Measurements from ENCODE around the gene NHS.

NHS gene

DNA sequence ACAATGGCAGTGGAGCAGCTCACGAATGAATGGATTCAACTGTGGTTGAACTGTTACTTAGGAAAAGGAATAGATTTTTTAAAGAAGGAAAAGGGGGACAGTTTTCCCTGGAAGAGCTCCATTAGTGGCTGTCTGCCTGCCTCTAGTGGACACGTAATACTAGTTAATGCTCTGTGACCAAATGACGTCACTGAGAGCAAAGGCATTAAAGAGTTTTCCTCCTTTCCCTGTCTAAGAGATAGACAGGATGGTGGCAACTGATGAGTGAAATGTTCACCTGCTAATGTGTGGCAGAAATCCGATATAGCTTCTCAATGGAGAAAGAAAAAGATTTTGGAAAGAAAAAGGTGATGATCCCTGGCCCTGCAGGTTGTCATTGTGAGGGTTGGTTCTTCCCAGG is 310.0 kb downstream of the NHS start:
- no peak overlapping the region for H3K9ac ChIP-seq
- TF ChIP-seq, protein P1, sequence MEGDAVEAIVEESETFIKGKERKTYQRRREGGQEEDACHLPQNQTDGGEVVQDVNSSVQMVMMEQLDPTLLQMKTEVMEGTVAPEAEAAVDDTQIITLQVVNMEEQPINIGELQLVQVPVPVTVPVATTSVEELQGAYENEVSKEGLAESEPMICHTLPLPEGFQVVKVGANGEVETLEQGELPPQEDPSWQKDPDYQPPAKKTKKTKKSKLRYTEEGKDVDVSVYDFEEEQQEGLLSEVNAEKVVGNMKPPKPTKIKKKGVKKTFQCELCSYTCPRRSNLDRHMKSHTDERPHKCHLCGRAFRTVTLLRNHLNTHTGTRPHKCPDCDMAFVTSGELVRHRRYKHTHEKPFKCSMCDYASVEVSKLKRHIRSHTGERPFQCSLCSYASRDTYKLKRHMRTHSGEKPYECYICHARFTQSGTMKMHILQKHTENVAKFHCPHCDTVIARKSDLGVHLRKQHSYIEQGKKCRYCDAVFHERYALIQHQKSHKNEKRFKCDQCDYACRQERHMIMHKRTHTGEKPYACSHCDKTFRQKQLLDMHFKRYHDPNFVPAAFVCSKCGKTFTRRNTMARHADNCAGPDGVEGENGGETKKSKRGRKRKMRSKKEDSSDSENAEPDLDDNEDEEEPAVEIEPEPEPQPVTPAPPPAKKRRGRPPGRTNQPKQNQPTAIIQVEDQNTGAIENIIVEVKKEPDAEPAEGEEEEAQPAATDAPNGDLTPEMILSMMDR (conservative IDR thresholded peaks at IDR 0.05; ENCODE audit: low read depth, low read length) = no peak
- H3K4me3 ChIP-seq (IDR thresholded peaks at IDR 0.05; ENCODE audit: insufficient read depth, low read depth, low read length) = no peak overlapping the region
- peaks cover 9% of the 10 kb centered on the region for H3K4me1 ChIP-seq (ENCODE audit: low read depth, poor library complexity, severe bottlenecking)
- H3K79me2 ChIP-seq (ENCODE audit: insufficient read depth, low read depth) = no peaks in the 10 kb centered on the region
- H3K36me3 ChIP-seq (ENCODE audit: insufficient read depth) = no peaks in the 10 kb centered on the region
- no peak overlapping the region for H2AFZ ChIP-seq (ENCODE audit: low read depth)
- no peak overlapping the region for H3K27ac ChIP-seq
- no peaks in the 10 kb centered on the region for H4K20me1 ChIP-seq (ENCODE audit: insufficient read depth)
- no peaks in the 10 kb centered on the region for H3K27me3 ChIP-seq (ENCODE audit: insufficient read depth, low read depth)
- H3K4me2 ChIP-seq = no peak overlapping the region

DNA sequence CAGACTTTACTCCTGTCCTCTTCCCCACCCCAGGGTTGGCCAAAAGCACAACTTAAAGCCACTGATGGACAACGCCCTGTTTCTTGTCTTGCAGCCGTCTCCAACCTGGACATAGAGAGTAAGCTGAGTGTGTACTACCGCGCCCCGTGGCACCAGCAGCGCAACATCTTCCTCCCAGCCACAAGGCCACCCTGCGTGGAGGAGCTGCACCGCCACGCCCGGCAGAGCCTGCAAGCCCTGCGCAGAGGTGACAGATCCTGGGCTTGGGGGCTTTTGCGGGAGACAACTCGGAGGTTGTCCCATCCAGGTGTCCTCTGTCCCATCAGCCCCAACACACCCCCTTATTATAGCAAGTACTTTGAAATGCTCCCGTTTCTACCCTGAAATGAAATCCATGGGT is 312.6 kb downstream of the NHS start:
- Histone ChIP-seq H3K4me1 (ENCODE audit: low read depth, poor library complexity, severe bottlenecking) (peaks cover 30% of the 10 kb centered on the region), H3K36me3 (ENCODE audit: insufficient read depth) (no peaks in the 10 kb centered on the region), H3K27me3 (ENCODE audit: insufficient read depth, low read depth) (no peaks in the 10 kb centered on the region), H2AFZ (ENCODE audit: low read depth) (no peak overlapping the region), H3K79me2 (ENCODE audit: insufficient read depth, low read depth) (no peaks in the 10 kb centered on the region), H3K4me3 (IDR thresholded peaks at IDR 0.05; ENCODE audit: insufficient read depth, low read depth, low read length) (no peak overlapping the region), H3K9ac (no peak overlapping the region), H3K27ac (no peak overlapping the region), H4K20me1 (ENCODE audit: insufficient read depth) (no peaks in the 10 kb centered on the region), H3K4me2 (no peak overlapping the region)
- TF ChIP-seq, protein P1 (conservative IDR thresholded peaks at IDR 0.05; ENCODE audit: low read depth, low read length) = no peak

DNA sequence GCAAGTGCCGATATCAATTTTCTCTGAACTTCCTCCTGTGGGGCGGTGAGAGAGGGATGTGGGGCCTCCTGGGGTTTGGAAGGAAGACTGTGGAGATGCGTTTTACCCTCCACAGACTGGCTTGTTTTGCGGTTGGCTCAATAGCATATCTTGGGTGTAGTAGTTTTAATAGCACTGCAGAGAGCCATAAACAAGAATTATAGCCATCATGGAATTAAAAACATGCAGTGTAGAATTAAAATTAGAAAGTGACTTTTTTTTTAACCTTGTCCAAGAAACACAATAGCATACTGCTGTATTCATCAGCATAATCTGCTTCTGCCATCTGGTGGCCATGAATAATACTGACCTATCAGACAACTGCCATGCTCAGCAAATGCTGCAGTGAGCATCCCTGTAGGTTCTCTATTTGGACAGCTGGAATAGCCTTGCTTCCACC is 315.0 kb downstream of the NHS start:
- Histone ChIP-seq H3K79me2 (ENCODE audit: insufficient read depth, low read depth) (no peaks in the 10 kb centered on the region), H2AFZ (ENCODE audit: low read depth) (no peak overlapping the region), H3K27ac (no peak overlapping the region), H3K27me3 (ENCODE audit: insufficient read depth, low read depth) (no peaks in the 10 kb centered on the region), H3K36me3 (ENCODE audit: insufficient read depth) (no peaks in the 10 kb centered on the region), H3K4me3 (IDR thresholded peaks at IDR 0.05; ENCODE audit: insufficient read depth, low read depth, low read length) (no peak overlapping the region), H3K4me1 (ENCODE audit: low read depth, poor library complexity, severe bottlenecking) (peaks cover 52% of the 10 kb centered on the region), H4K20me1 (ENCODE audit: insufficient read depth) (no peaks in the 10 kb centered on the region), H3K4me2 (no peak overlapping the region), H3K9ac (no peak overlapping the region)
- TF ChIP-seq, protein P1 (conservative IDR thresholded peaks at IDR 0.05; ENCODE audit: low read depth, low read length) = peak; percentile 79

DNA sequence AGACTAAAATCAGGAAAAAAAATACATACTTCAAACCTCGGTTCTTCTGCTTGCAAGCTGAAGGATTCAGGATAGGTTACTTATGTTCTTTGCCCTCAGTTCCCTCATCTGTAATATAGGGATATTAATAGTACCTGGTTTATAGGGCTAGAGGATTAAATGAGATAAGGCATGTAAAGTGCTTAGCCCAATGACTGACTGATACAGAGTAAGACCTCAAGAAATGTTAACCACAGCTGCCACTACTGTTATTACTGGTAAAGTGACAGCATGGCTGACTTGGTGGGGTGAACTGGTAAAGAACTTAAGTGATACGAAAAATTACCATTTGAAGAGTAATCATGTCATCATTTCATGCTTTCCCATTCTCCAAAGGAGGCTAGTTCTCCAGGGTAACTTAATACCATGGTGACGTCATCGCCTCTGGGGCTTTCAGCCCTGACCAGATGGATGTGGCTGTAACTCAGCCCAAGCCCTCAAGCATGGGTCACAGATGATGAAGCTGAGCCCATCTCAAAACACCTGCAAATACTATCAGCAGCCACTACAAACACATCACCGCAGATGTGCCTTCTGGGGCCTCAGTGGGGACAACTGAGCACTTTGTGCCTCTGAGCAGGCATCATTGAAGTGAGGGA is 317.8 kb downstream of the NHS start:
- H3K4me3 ChIP-seq (IDR thresholded peaks at IDR 0.05; ENCODE audit: insufficient read depth, low read depth, low read length) = no peak overlapping the region
- no peaks in the 10 kb centered on the region for H3K79me2 ChIP-seq (ENCODE audit: insufficient read depth, low read depth)
- peaks cover 77% of the 10 kb centered on the region for H3K4me1 ChIP-seq (ENCODE audit: low read depth, poor library complexity, severe bottlenecking)
- H3K36me3 ChIP-seq (ENCODE audit: insufficient read depth) = no peaks in the 10 kb centered on the region
- H3K4me2 ChIP-seq = peak overlapping the region; percentile 65
- H3K9ac ChIP-seq = peak overlapping the region; percentile 43; the same call in 1 of the 2 replicates
- H2AFZ ChIP-seq (ENCODE audit: low read depth) = peak overlapping the region; percentile 10; the same call in 1 of the 2 replicates
- no peaks in the 10 kb centered on the region for H3K27me3 ChIP-seq (ENCODE audit: insufficient read depth, low read depth)
- H4K20me1 ChIP-seq (ENCODE audit: insufficient read depth) = no peaks in the 10 kb centered on the region
- H3K27ac ChIP-seq = peak overlapping the region; percentile 84
- TF ChIP-seq, protein P1 (conservative IDR thresholded peaks at IDR 0.05; ENCODE audit: low read depth, low read length) = no peak
